Measurements from ENCODE around the gene SAFB.
"Not testable (repeated sequence)": the region's sequence is repeated elsewhere in the genome, so short reads cannot be mapped to it uniquely, and the experiment has no call there.

SAFB gene

GRCh38 chr19:5595129-5595528 is 27.8 kb upstream of the SAFB start:
- no peak for DNase-seq (ENCODE audit: low read depth, low spot score)

DNA sequence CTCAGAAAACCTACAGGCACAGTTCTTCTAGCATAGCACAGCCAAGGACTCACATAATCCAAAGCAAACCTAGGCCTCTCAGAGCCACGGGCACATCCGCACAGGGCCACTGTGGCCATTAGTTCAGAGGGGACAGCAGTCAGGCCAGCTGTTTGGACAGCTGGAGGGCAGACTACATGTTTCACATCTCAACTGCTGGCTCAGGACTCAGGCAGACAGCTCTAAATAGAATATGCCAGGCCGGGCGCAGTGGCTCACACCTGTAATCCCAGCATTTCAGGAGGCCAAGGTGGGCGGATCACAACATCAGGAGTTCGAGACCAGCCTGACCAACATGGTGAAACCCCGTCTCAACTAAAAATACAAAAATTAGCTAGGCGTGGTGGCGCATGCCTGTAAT is 27.1 kb upstream of the SAFB start:
- no peak for DNase-seq (ENCODE audit: low read depth, low spot score)

DNA sequence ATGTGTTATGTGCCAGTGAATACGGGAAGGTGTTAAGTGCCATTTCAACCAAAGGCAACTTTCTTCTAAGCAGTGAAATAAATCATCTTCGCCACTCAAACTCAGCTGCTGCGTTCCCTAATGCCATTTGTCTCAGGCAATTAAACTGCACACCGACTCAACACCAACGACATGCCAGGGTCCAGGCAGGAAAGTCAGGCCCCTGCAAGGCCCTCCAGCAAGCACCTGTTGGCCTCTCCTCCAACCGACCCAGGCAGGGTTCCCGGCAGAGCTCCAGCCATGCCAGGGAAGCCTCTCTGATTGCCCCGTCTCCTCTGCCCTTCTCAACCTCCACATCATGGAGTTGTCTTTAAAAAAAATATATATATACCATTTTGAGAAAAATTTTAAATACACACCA is 22.1 kb upstream of the SAFB start:
- DNase-seq (ENCODE audit: low read depth, low spot score), result no peak

GRCh38 chr19:5603626-5604025 is 19.3 kb upstream of the SAFB start:
- no peak for DNase-seq (ENCODE audit: low read depth, low spot score)

- DNase-seq (ENCODE audit: low read depth, low spot score), result no peak
Observed at GRCh38 chr19:5605362-5605761, 17.5 kb upstream of the SAFB start.

GRCh38 chr19:5607318-5608275 is 15.3 kb upstream of the SAFB start:
- no peak for DNase-seq (ENCODE audit: low read depth, low spot score)

- DNase-seq (ENCODE audit: low read depth, low spot score), result no peak
Observed at GRCh38 chr19:5608291-5608690, 14.6 kb upstream of the SAFB start.

GRCh38 chr19:5608766-5609165 is 14.1 kb upstream of the SAFB start:
- not testable (repeated sequence) for DNase-seq (ENCODE audit: low read depth, low spot score)

- no peak for DNase-seq (ENCODE audit: low read depth, low spot score)
Observed at GRCh38 chr19:5609881-5610448, 12.9 kb upstream of the SAFB start.

- no peak for DNase-seq (ENCODE audit: low read depth, low spot score)
Observed at GRCh38 chr19:5612891-5613865, 9.7 kb upstream of the SAFB start.

DNA sequence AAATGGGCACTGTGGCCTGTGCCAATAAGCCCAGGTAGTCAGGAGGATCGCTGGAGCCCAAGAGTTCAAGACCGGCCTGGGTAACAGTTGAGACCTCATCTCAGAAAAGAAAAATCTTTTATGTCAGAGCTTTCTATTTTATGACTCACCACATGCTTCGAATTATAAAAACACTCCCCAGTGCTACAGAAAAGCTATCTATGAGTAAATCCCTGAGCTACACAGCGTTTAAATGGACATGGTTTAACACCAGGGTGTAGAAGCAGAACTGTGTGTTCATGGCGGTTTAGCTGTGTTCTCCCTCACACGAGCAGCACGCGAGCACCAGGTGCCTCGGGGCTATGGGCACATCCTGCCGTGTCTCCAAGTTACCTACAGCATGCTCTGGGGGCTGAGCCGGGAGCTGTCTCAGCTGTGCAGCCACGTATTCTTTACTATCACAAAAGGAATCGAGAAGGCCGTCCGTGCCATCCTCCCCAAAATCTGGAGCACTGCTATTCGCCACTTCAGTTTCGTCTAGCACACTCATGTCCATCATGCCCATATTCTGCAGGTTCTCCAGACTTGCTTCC is 7.0 kb upstream of the SAFB start:
- no peak for DNase-seq (ENCODE audit: low read depth, low spot score)

DNA sequence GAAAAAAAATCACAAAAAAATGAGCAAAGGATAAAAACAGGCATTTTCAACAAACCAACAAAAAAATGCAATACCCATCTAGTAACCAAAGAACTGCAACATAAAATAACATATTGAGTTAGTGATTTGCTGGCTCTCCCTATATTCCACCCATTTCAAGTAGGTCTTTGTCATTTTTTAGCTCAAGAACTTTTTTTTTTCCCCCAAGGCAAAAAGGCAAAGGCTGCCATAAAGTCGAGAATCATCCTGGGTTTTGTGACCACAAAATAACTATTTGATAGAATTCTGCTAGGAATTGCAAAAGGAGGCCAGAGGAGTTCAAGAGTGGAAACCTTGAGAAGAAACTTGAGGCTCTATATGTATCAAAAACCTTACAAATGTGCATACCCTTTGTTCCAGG is 5.8 kb upstream of the SAFB start:
- DNase-seq (ENCODE audit: low read depth, low spot score), result no peak

DNA sequence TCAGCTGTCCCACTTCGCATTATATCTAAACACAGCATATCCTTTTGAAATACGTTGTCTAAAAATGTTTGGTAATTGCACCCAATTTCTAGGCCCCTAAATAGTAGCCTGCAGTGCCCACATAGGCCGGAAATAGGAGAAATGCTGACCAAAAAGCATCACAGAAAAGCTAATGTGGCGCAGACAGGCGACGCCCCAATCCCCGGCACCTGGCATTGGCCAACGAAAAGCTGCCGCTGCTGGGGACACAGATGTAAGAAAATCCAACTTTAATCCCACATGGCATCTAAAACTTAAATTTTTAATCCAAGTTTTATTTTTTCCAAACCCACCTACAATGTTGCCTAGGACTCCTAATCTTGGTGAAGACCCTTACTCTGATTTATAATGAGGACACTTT is 4.3 kb upstream of the SAFB start:
- DNase-seq (ENCODE audit: low read depth, low spot score), result no peak

GRCh38 chr19:5619946-5620345 is 2.9 kb upstream of the SAFB start:
- no peak for DNase-seq (ENCODE audit: low read depth, low spot score)

GRCh38 chr19:5621311-5621944 is 1.5 kb upstream of the SAFB start:
- no peak for DNase-seq (ENCODE audit: low read depth, low spot score)

DNA sequence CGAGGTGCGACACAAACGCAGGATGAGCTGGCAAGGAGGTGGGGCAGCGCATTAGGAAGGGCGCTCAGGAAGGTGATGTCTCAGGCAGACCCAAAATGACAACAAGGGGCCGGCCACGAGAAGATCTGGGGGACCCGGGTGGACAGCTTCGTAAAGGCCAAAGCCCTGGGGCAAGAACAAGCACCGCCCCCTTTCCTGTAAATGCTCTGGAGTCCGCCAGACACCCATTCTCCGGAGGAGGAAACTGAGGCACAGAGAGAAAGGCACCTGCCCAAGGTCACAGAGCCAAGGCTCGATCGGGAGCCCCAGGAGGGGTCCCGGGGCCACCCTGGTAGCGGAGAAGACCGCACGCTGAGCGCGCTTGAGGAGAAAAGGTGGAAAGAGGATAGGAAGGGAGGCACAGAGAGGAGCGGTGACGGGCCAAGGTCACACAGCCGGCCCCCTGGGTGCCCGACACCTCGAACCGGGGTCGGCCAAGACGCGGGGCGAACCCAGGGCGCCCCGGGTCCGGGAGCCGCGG is 878 bp upstream of the SAFB start:
- DNase-seq (ENCODE audit: low read depth, low spot score), result no peak

DNA sequence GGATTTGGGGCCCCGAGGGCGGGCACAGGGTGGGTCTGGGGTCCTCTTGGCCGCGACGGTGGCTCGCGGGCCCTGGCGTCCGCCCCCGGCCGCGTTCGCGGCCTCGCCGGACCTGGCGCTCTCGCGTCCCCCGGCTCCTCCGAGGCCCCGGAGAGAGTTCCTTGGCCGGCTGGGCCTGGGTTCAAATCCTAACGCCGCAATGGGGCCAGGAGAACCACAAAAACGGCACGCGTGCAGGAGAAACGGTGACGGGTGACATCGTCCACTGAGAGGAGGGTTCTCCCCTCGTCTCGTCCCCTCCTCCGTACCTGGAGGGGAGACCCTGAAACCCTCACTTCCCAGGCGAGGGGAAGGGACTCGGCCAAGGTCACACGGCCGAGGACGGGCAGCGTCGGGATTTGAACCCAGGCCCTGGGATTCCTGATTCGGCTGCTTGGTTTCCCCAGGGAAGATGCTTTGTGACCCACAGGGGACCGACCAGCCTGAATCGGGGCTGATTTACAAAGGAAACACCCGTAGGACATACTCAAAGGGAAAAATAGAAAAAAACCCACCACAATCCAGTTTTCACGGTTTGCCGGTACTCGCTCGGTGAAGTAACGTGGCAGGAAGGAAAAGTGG is 624 bp downstream of the SAFB start:
- no peak for DNase-seq (ENCODE audit: low read depth, low spot score)

DNA sequence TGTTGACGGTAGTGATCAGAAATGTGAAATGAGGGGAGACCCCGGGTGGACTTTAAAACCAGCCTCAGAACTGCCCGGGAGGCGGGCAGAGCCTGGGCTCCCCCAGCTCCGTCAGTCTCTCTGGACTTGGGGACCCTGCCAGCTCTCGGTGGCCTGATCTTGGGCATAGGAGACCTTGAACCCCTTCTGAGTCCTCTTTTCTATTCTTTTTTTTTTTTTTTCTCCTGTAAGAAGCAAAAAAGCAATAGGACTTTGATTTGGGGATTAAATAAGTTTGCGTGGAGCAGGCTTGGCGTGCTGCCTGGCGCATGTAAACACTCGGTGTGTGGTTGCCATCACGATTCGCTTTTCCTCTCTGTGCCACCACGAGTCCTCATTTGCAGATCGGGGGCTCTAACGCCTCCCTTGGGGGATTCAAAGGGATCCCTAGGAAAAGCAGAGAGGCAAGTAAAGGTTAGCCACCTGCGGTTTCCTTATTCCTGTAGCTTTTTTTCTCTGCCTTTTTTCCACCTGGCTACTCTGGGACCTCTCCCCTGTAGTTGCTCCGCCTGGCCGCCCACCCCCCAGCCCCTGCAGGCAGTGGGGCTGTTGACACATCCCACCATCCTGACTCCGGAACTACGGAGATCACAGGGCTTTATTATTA is 1.3 kb downstream of the SAFB start:
- no peak for DNase-seq (ENCODE audit: low read depth, low spot score)

DNA sequence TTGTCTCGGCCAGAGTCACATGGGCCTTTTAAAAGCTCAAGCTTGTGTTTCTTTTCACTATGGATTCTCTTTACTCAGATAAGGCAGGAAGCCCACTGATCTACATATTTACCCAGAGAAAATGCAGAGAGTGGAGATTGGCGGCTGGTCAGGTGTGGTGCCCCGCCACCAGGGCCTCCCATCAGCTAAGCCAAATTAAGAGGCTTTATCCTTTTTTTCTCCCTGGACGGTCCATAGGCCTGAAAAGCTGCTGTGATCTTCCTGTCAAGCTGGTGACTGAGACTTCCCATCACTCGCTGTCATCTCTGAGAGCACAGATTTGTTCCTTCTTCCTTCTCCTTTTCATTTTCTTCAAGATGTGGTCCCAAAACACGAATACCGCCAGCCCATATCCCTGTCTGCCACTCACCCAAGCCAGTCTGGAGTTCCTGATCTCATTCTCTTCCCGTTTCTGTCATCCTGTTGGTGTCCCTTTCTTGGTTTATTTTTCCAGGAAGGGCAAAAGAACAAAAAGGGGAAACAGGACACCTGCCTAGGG is 1.9 kb downstream of the SAFB start:
- no peak for DNase-seq (ENCODE audit: low read depth, low spot score)

DNA sequence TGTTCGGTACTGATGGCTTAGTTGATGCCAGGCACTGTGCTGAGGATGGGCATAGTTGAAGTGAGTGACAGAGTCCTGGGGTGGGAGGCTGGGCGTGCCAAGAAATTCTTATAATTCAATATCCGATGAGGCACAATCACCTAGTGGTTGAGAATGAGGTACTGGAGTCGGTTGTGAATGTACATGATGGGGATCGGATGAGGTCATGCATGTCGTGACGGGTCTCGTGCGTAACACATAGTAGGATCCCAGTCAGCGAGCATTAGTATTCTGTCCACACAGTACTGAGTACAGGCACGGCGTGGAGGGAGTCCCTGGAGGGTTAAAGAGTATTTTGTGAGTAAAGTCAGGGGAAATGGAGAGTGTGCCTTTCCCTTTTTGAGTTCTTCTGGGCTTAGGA is 2.8 kb downstream of the SAFB start:
- no peak for DNase-seq (ENCODE audit: low read depth, low spot score)
